Measurements from ENCODE around the gene UNC5CL.

- TF ChIP-seq CTCF (IDR thresholded peaks at IDR 0.05; ENCODE audit: insufficient read depth, low read length, poor library complexity, severe bottlenecking) (no peak), EZH2phosphoT487 (conservative IDR thresholded peaks at IDR 0.05; ENCODE audit: low read length) (no peak)
Measured at GRCh38 chr6:41078101-41078500, 39.1 kb upstream of the UNC5CL start.

Data from SU-DHL-6 (cell line).